GM13977 (cell line): ENCODE data around the gene PLXNA2.

Experiments
- DNase-seq: peaks from one replicate; pipeline ENCODE4 v3.0.0; 2012; ENCODE audit warnings: low spot score
- in situ Hi-C: fragments of 300-500 bp; cut with MboI; formaldehyde crosslinking; loops from one replicate; pipeline ENCODE4 v1.12.0; 2022; ENCODE audit warnings: low sequenced_read_pairs, low pct_unique_long_range_greater_than_20kb, mixed read lengths, inconsistent platforms; ENCODE audit not compliant: unreplicated experiment
- TF ChIP-seq, protein P1 (sequence below): IDR thresholded peaks from 2 replicates; pipeline ENCODE4 v1.5.1; 2012; ENCODE audit warnings: mild to moderate bottlenecking, control low read depth; ENCODE audit not compliant: insufficient read depth; ENCODE audit errors: extremely low read depth, missing control alignments

The PLXNA2 gene

DNA sequence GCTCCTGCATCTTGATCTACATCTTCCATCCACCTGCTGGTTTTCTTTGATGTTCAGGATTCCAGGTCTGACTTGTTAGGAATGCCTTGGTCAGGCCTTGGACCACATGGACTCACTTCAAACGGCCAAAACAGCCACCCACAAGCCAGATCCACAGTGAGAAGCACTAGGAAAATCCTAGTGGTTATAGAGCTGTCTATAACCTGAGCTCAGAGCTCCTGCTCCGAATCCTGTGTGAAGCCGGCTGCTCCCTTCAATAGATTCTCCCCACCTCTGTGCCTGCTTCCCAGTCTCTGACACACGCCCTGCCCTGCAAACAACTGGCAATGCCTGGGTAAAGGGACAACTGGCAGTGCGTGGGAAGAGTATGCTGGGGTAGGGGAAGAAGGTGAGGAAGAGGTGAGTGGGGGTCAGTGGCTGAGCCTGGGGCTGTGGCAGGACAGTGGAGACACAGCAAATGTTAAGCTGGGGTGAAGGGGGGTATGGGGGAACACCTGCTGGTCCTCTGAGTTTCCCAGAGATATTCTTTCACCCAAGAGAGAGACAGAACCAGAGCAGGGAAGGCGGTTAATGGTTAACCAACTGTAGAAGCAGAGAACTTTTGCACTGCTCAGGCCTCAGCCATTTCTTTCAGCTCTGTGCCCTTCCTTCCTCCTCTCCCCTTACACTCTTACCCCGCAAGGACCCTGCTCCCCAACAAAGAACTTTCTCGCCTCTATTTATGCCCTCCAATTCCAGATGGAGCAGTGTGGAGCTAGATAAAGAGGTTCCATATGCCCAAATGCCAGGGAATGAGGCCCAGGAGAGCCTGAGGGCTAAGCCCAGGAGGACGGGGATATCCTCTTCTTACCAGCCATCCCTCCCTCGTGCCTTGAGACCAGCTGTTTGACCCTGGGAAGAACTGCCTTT, 4.5 kb downstream of the PLXNA2 start:
- no peak for DNase-seq
- TF ChIP-seq, protein P1, sequence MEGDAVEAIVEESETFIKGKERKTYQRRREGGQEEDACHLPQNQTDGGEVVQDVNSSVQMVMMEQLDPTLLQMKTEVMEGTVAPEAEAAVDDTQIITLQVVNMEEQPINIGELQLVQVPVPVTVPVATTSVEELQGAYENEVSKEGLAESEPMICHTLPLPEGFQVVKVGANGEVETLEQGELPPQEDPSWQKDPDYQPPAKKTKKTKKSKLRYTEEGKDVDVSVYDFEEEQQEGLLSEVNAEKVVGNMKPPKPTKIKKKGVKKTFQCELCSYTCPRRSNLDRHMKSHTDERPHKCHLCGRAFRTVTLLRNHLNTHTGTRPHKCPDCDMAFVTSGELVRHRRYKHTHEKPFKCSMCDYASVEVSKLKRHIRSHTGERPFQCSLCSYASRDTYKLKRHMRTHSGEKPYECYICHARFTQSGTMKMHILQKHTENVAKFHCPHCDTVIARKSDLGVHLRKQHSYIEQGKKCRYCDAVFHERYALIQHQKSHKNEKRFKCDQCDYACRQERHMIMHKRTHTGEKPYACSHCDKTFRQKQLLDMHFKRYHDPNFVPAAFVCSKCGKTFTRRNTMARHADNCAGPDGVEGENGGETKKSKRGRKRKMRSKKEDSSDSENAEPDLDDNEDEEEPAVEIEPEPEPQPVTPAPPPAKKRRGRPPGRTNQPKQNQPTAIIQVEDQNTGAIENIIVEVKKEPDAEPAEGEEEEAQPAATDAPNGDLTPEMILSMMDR = no peak
- in situ Hi-C loops = loop anchor here (10.0 to 25.0 kb wide), 2 partner anchors 102 to 215 kb away; no protein-coding TSS in a partner anchor

DNA sequence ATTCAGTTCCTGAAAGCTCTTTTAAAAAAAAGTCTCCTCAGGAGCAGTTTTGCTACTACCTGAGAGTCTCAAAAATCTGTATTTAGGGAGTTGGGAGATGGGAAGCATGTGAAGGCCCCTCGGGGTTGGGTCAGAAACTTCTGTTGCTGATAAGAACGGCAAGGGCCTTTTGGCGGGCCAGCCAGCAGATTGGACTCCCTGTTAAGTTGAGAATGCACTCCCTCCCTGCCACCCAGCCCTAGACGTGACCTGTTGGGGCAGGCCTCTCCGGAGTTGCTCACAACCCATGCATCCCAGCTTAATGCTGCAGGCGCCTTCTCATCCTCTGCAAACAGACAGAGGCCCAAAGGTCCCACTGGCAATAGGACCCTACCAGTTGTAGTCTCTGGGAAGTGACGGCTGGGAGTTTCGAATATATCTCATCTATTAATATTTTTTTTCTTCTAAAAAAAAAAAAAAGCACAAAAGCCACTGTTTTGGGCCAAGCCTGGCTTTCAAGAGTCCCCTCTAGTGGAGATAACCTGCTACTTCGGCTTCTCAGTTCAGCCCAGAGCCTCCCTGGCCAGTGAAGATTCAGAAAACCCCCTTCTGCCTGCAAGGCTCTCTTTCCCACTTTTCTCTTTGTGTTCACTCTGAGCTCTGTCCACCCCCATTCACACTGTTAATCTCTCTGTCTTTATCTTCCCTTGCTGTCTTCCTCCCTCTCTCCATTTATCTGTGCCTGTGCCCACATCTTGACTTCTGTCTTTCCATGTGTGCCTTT, 5.3 kb downstream of the PLXNA2 start:
- in situ Hi-C loops = loop anchor here (25.0 kb wide), 1 partner anchor 102 kb away; no protein-coding TSS in a partner anchor
- TF ChIP-seq, protein P1 = peak; percentile 69
- peak; percentile 71 for DNase-seq

DNA sequence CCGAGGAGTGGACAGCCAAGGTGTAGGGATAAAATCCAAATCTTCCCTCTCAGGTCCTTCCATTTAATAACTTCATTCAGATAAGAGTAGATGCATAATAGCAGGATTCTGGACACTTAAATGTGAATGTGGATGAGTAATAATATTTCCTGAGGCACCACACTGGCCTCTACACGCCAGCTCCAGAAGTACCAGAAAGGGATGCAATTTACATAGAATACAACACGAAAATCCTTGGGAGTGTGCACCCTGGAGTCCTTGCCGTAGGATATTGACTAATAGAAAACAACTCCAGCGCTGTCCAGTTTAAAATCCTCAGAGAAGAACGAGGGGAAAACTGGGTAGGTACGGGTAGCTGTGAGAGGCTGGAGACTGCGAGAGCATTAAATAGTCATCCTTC, 6.9 kb downstream of the PLXNA2 start:
- no peak for DNase-seq
- TF ChIP-seq, protein P1 = no peak
- in situ Hi-C loops = loop anchor here (25.0 kb wide), 1 partner anchor 100 kb away; no protein-coding TSS in a partner anchor

DNA sequence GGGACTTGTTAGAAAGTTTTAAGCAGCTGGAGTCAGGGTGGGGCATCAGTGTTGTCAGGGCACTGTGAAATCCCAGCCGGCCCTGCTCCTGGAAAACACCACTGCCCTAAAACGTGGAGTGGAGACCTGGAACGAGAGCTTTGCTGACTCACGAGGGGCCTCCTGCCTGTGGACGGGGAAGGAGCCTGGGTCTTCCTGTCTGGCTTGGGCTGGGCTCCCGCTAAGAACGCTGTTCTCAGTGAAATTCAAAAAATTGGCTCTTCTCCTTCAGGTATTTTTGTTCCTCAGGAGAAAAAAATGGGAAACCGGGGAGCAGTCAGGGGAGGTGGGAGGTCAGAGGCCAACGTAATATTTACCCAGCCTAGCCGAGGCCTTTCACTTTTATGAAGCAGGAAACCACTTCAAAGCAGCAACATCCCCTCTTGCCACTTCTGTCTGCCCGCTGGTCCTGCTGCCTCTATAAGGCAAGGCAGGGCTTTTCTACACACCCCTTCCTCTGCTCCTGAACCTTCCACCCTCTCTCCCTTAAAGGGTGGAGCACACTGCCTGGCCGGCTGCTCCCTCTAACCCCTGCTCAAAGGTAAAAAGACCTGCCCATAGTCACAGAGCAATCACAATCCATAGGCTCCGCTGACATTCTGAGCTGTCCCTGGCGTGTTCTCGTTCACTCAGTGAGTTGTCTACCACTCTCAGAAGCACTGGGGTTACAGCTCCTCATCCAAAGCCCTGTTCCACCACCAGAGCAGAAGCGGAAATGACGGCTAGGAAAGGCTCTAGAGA, 8.0 kb downstream of the PLXNA2 start:
- TF ChIP-seq, protein P1 = no peak
- no peak for DNase-seq
- in situ Hi-C loops = loop anchor here (25.0 kb wide), 1 partner anchor 99 kb away; no protein-coding TSS in a partner anchor

DNA sequence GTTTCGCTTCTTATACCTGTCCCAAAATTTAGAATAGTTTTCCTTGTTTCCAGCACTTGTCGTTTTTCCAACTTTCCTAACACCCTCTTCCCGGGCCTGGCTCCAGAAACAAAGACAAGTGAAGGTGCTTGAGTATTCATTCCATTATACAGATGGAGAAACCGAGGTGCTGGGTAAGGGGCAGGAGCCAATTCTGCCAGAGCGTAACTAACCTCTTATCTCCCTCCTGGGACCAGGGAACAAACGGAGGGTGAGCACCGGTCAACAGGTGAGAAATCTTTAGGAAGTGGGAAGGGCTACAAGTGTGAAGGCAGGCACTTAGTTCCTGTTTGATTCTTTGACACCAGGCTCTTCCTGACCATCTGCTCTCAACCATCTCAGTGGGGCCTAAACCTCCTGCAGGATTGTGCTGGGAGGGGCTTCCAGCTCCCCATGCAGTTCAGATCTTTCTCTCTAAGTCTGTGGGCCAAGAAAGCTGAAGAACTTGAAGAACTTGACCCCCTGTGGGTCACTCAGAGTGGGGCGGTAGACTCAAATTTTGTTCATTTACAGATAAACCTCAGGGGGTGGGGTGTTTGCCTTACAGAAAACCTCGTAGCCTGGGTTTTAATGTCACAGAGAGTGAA, 8.7 kb downstream of the PLXNA2 start:
- TF ChIP-seq, protein P1 = no peak
- in situ Hi-C loops = loop anchor here (25.0 kb wide), 1 partner anchor 98 kb away; no protein-coding TSS in a partner anchor
- DNase-seq = no peak
